H1 (cell line): ENCODE data around the gene CRYGS. TPM values are rescaled to one million over a fixed set of nuclear protein-coding genes. Genes with fewer than 3 reads are reported as not detected.
"Not testable (repeated sequence)": the region's sequence is repeated elsewhere in the genome, so short reads cannot be mapped to it uniquely, and the experiment has no call there.

Source experiments
- CTCF ChIA-PET: fragments of 300-600 bp; sonication (Branson Sonifier 250); formaldehyde crosslinking; loops from one replicate; lab custom pipeline; 2021; ENCODE audit not compliant: partially characterized antibody; lab: Charles Lee
- POLR2A ChIA-PET: fragments of 300-600 bp; sonication (Branson Sonifier 250); formaldehyde crosslinking; loops from one replicate; lab custom pipeline; 2021; ENCODE audit warnings: inconsistent platforms; ENCODE audit not compliant: partially characterized antibody; lab: Charles Lee
- DNase-seq, 2 experiments: peaks; one replicate each; pipeline versions ENCODE4 v3.0.0 to v3.0.0-alpha.2; 2010 to 2022; ENCODE audit warnings: low spot score in 2 of 2, low read depth in 1 of 2, mixed read lengths in 1 of 2
- FAIRE-seq: peaks from 2 replicates; lab custom pipeline; 2011; peaks lifted over from hg19 to GRCh38; lab: Jason Lieb, UNC
- H2AFZ ChIP-seq: 2 replicates; pipeline ENCODE4 v1.8.1; 2012; ENCODE audit warnings: low read length, inconsistent platforms
- H2AK5ac ChIP-seq: 2 replicates; pipeline ENCODE4 v1.6.1; 2013; ENCODE audit warnings: low read depth, low read length
- H2BK120ac ChIP-seq: replicated peaks from 2 replicates; pipeline ENCODE3; 2013; ENCODE audit warnings: low read depth, low read length, inconsistent platforms
- H2BK12ac ChIP-seq: 2 replicates; pipeline ENCODE4 v1.6.1; 2013; ENCODE audit warnings: low read depth, low read length
- H2BK15ac ChIP-seq: 2 replicates; pipeline ENCODE4 v1.6.1; 2013; ENCODE audit warnings: low read length
- H2BK20ac ChIP-seq: 2 replicates; pipeline ENCODE4 v1.6.1; 2013; ENCODE audit warnings: low read length
- H2BK5ac ChIP-seq: 2 replicates; pipeline ENCODE4 v1.6.1; 2013; ENCODE audit warnings: low read depth, low read length
- H3K14ac ChIP-seq: 2 replicates; pipeline ENCODE4 v1.6.1; 2013; ENCODE audit warnings: inconsistent platforms; ENCODE audit not compliant: insufficient read length
- H3K18ac ChIP-seq: 2 replicates; pipeline ENCODE4 v1.6.1; 2013; ENCODE audit warnings: low read length; ENCODE audit errors: extremely low read depth
- H3K23ac ChIP-seq: 2 replicates; pipeline ENCODE4 v1.6.1; 2013; ENCODE audit warnings: inconsistent platforms; ENCODE audit not compliant: insufficient read length
- H3K23me2 ChIP-seq: 2 replicates; pipeline ENCODE4 v1.6.1; 2013; ENCODE audit warnings: low read depth, low read length
- H3K27ac ChIP-seq: 2 replicates; pipeline ENCODE4 v1.6.1; 2011; ENCODE audit warnings: low read depth, low read length, inconsistent platforms
- H3K27me3 ChIP-seq, 4 experiments: replicated peaks in 1 of 4; 1 replicate in 1 of 4; 2 replicates in 3 of 4; pipeline versions ENCODE4 v1.6.1 to v1.8.1; 2011 to 2013; ENCODE audit warnings: low read length in 3 of 4, mild to moderate bottlenecking in 3 of 4, inconsistent platforms in 2 of 4, mixed read lengths in 2 of 4, moderate library complexity in 1 of 4; ENCODE audit not compliant: control insufficient read depth in 3 of 4, insufficient read depth in 3 of 4; ENCODE audit errors: extremely low read depth in 1 of 4
- H3K36me3 ChIP-seq, 4 experiments: 2 replicates each; pipeline versions ENCODE4 v1.6.1 to v1.8.1; 2011 to 2013; ENCODE audit warnings: mild to moderate bottlenecking in 4 of 4, low read length in 3 of 4, moderate library complexity in 2 of 4, control low read depth in 1 of 4, inconsistent platforms in 1 of 4; ENCODE audit not compliant: insufficient read depth in 4 of 4, control insufficient read depth in 2 of 4
- H3K4ac ChIP-seq: replicated peaks from 2 replicates; pipeline ENCODE3; 2013; ENCODE audit warnings: low read length, low read depth, mixed read lengths, inconsistent platforms; ENCODE audit not compliant: insufficient read length
- H3K4me1 ChIP-seq, 4 experiments: replicated peaks in 1 of 4; 1 replicate in 1 of 4; 2 replicates in 3 of 4; pipeline versions ENCODE4 v1.6.1 to v1.8.1; 2011 to 2013; ENCODE audit warnings: low read length in 3 of 4, inconsistent platforms in 2 of 4, mixed read lengths in 1 of 4; ENCODE audit not compliant: insufficient read depth in 4 of 4, control insufficient read depth in 3 of 4
- H3K4me2 ChIP-seq, 2 experiments: 2 replicates each; pipeline versions ENCODE4 v1.6.1 to v1.8.1; 2011 to 2013; ENCODE audit warnings: low read depth in 2 of 2, low read length in 2 of 2, control low read depth in 1 of 2, inconsistent platforms in 1 of 2, mild to moderate bottlenecking in 1 of 2; ENCODE audit not compliant: insufficient read depth in 1 of 2
- H3K4me3 ChIP-seq, 4 experiments: fragments of 200-600, 300-600 bp in 1 of 4; sonication (generic), shearing (Covaris generic), sonication (Bioruptor Twin) in 1 of 4; 2 replicates each; pipeline versions ENCODE4 v1.5.1 to v1.8.1; 2011 to 2016; ENCODE audit warnings: low read length in 4 of 4, low read depth in 3 of 4, control low read depth in 2 of 4, inconsistent platforms in 2 of 4, mild to moderate bottlenecking in 2 of 4, mixed read lengths in 1 of 4, moderate library complexity in 1 of 4; ENCODE audit not compliant: insufficient read depth in 2 of 4; ENCODE audit errors: extremely low read depth in 1 of 4
- H3K56ac ChIP-seq: replicated peaks from 2 replicates; pipeline ENCODE3; 2013; ENCODE audit warnings: low read depth, mild to moderate bottlenecking, mixed read lengths, low read length, inconsistent platforms; ENCODE audit not compliant: insufficient read length
- H3K79me1 ChIP-seq: 2 replicates; pipeline ENCODE4 v1.6.1; 2013; ENCODE audit warnings: low read depth, low read length, control low read depth
- H3K79me2 ChIP-seq, 2 experiments: 2 replicates each; pipeline versions ENCODE4 v1.6.1 to v1.8.1; 2012 to 2013; ENCODE audit warnings: low read length in 2 of 2, mild to moderate bottlenecking in 2 of 2, inconsistent platforms in 1 of 2; ENCODE audit not compliant: insufficient read depth in 2 of 2, control insufficient read depth in 1 of 2
- H3K9ac ChIP-seq, 4 experiments: replicated peaks in 1 of 4; 1 replicate in 1 of 4; 2 replicates in 3 of 4; pipeline versions ENCODE4 v1.6.1 to v1.8.1; 2011 to 2013; ENCODE audit warnings: low read depth in 3 of 4, low read length in 3 of 4, control low read depth in 2 of 4, mild to moderate bottlenecking in 2 of 4, moderate library complexity in 2 of 4, inconsistent platforms in 1 of 4; ENCODE audit errors: extremely low read depth in 1 of 4
- H3K9me3 ChIP-seq, 2 experiments: 2 replicates each; pipeline versions ENCODE4 v1.6.1 to v1.8.1; 2012 to 2013; ENCODE audit warnings: mild to moderate bottlenecking in 2 of 2, moderate library complexity in 2 of 2, control low read depth in 1 of 2, inconsistent platforms in 1 of 2, low read depth in 1 of 2, low read length in 1 of 2, mixed read lengths in 1 of 2; ENCODE audit not compliant: insufficient read depth in 2 of 2
- H4K20me1 ChIP-seq, 2 experiments: replicated peaks in 1 of 2; 2 replicates each; pipeline versions ENCODE3 to v1.8.1; 2011 to 2013; ENCODE audit warnings: inconsistent platforms in 2 of 2, low read length in 2 of 2, mild to moderate bottlenecking in 1 of 2; ENCODE audit not compliant: insufficient read depth in 2 of 2, control insufficient read depth in 1 of 2
- H4K5ac ChIP-seq: 2 replicates; pipeline ENCODE4 v1.6.1; 2013; ENCODE audit warnings: low read length, low read depth, mixed read lengths, inconsistent platforms; ENCODE audit not compliant: insufficient read length
- H4K8ac ChIP-seq: 2 replicates; pipeline ENCODE4 v1.8.0; 2013; ENCODE audit warnings: mild to moderate bottlenecking, moderate library complexity, low read length, inconsistent platforms; ENCODE audit not compliant: insufficient read depth; ENCODE audit errors: extremely low read depth
- H4K91ac ChIP-seq: replicated peaks from 2 replicates; pipeline ENCODE3; 2013; ENCODE audit warnings: low read length, mixed read lengths, inconsistent platforms; ENCODE audit not compliant: insufficient read length
- WGBS, 2 experiments: shearing (Covaris generic) in 1 of 2; methylation state at CpG; one replicate each; pipeline versions ENCODE4 v1.1.6 to v1.1.7; 2013 to 2015; ENCODE audit warnings: low lambda C conversion rate in 2 of 2, mixed read lengths in 2 of 2, inconsistent platforms in 1 of 2, low coverage in 1 of 2, missing lambda C conversion rate in 1 of 2; ENCODE audit not compliant: insufficient replicate concordance in 2 of 2, insufficient coverage in 1 of 2, insufficient read length in 1 of 2; ENCODE audit errors: extremely low coverage in 1 of 2, missing lambda C conversion rate in 1 of 2; 5-methylcytosine and 5-hydroxymethylcytosine counted together
- polyA plus RNA-seq, 7 experiments: library from polyadenylated mRNA; depleted of rRNA in 3 of 7; stranded (reverse) in 5 of 7; unstranded in 2 of 7; fragments of >200 nt in 5 of 7; fragments of 200-250 nt in 2 of 7; gene quantifications; 1 replicate in 5 of 7; 2 replicates in 1 of 7; 4 replicates in 1 of 7; pipeline versions ENCODE4 v1.2.1 to v1.2.3, GENCODE V29; 2011 to 2013; ENCODE audit warnings: missing spikeins in 2 of 7, mixed read lengths in 2 of 7
- total RNA-seq: library from RNA; stranded (reverse); fragmentation: NEBNext Ultra II Directional; extraction: Animal tissue kit (Norgen Biotek cat#: 25700); gene quantifications from 2 replicates; pipeline ENCODE4 v1.2.1, GENCODE V29; 2021

Gene CRYGS
- total and polyA plus RNA-seq, 2 of the 8 experiments (the other 6 are each of a cell fraction or from before 2014, with no cell fraction given): 1.5 to 1.8 TPM

- POLR2A ChIA-PET, H4K8ac ChIP-seq, H2BK15ac ChIP-seq, H4K91ac ChIP-seq, H3K4ac ChIP-seq, H2AK5ac ChIP-seq, FAIRE-seq, H4K20me1 ChIP-seq, H2BK20ac ChIP-seq, H3K56ac ChIP-seq, H3K27me3 ChIP-seq, H2AFZ ChIP-seq, H3K9ac ChIP-seq, H2BK120ac ChIP-seq, H4K5ac ChIP-seq, H3K36me3 ChIP-seq, H3K79me2 ChIP-seq, DNase-seq, H3K4me3 ChIP-seq, H3K23me2 ChIP-seq, H2BK5ac ChIP-seq, H3K9me3 ChIP-seq, H3K4me1 ChIP-seq, H3K18ac ChIP-seq, H3K14ac ChIP-seq, H3K4me2 ChIP-seq, H3K79me1 ChIP-seq, H3K23ac ChIP-seq, H2BK12ac ChIP-seq, H3K27ac ChIP-seq: not testable (repeated sequence)
- CTCF ChIA-PET: interaction anchor here (0.9 to 1.3 kb wide), 2 partner anchors 40 to 239 kb away, joined by 3 read pairs; no protein-coding TSS in a partner anchor
- 90% methylated on average over 3 of the region's 3 CpGs; no CpG with 5 or more reads in 1 of the 2 experiments for WGBS, 2 experiments
Observed at GRCh38 chr3:186499949-186500348, 44.2 kb downstream of the CRYGS start.

GRCh38 chr3:186498022-186498421 lies 46.2 kb downstream of the CRYGS start:
- H3K4ac ChIP-seq, H3K9ac ChIP-seq, H3K4me2 ChIP-seq, H3K18ac ChIP-seq, H3K79me1 ChIP-seq, H3K4me3 ChIP-seq, H4K91ac ChIP-seq, H2BK15ac ChIP-seq, H3K9me3 ChIP-seq, H4K20me1 ChIP-seq, H2AFZ ChIP-seq, H3K79me2 ChIP-seq, H2AK5ac ChIP-seq, H3K23ac ChIP-seq, H3K27ac ChIP-seq, H3K56ac ChIP-seq, H3K27me3 ChIP-seq, H2BK5ac ChIP-seq, H3K23me2 ChIP-seq, H2BK20ac ChIP-seq, DNase-seq, H3K4me1 ChIP-seq, POLR2A ChIA-PET, H4K5ac ChIP-seq, H3K14ac ChIP-seq, FAIRE-seq, H2BK120ac ChIP-seq, H3K36me3 ChIP-seq, H2BK12ac ChIP-seq, H4K8ac ChIP-seq: not testable (repeated sequence)
- CTCF ChIA-PET: interaction anchor here (0.7 to 1.5 kb wide), 3 partner anchors 20 to 245 kb away, joined by 3 to 6 read pairs (median 3); no protein-coding TSS in a partner anchor
- 86% methylated on average over 2 of the region's 2 CpGs; no CpG with 5 or more reads in 1 of the 2 experiments for WGBS, 2 experiments
